B cell (primary cell): ENCODE data around the gene KAZN. TPM values are rescaled to one million over a fixed set of nuclear protein-coding genes. Genes with fewer than 3 reads are reported as not detected.

Experiments used
- ATAC-seq: fragments of 200-7000 bp; cut with Tn5 transposase; one replicate; pipeline ENCODE4 v1.10.0; 2021; ENCODE audit warnings: low read depth, mild to moderate bottlenecking, moderate number of reproducible peaks, moderate library complexity
- CTCF ChIA-PET: fragments of 350-600 bp; sonication (Branson Sonifier 250); formaldehyde crosslinking; loops from one replicate; lab custom pipeline; 2021; ENCODE audit warnings: antibody characterized with exemption, inconsistent platforms; lab: Charles Lee
- POLR2A ChIA-PET: fragments of 350-600 bp; sonication (Branson Sonifier 250); formaldehyde crosslinking; loops from one replicate; lab custom pipeline; 2021; ENCODE audit warnings: antibody characterized with exemption; lab: Charles Lee
- DNase-seq: peaks from one replicate; pipeline ENCODE4 v3.0.0; 2013
- H2AFZ ChIP-seq: 2 replicates; pipeline ENCODE4 v1.6.1; 2012; ENCODE audit warnings: mild to moderate bottlenecking, low read depth, low read length; ENCODE audit not compliant: insufficient read depth, poor library complexity, severe bottlenecking
- H3K27ac ChIP-seq, 2 donors: 1 replicate in 1 of 2; 2 replicates in 1 of 2; pipeline ENCODE4 v1.5.1; 2012 to 2013; ENCODE audit warnings: low read length in 2 of 2, mild to moderate bottlenecking in 2 of 2, moderate library complexity in 1 of 2
- H3K27me3 ChIP-seq, 4 experiments: fragments of 200-600 bp in 1 of 4; sonication (generic) in 1 of 4; replicated peaks in 1 of 4; 1 replicate in 2 of 4; 2 replicates in 2 of 4; pipeline versions ENCODE4 v1.6.1 to v1.7.0; 2013 to 2016; ENCODE audit warnings: low read length in 3 of 4, mild to moderate bottlenecking in 2 of 4, mixed read lengths in 1 of 4, moderate library complexity in 1 of 4; ENCODE audit not compliant: insufficient read depth in 4 of 4, control insufficient read depth in 3 of 4; ENCODE audit errors: control extremely low read depth in 1 of 4
- H3K36me3 ChIP-seq, 2 experiments: replicated peaks in 1 of 2; 1 replicate in 1 of 2; 2 replicates in 1 of 2; pipeline versions ENCODE4 v1.6.1 to v1.7.1; 2013; ENCODE audit warnings: low read length in 1 of 2; ENCODE audit not compliant: insufficient read depth in 2 of 2, control insufficient read depth in 1 of 2; ENCODE audit errors: control extremely low read depth in 1 of 2, extremely low read depth in 1 of 2
- H3K4me1 ChIP-seq, 2 donors: fragments of 200-600 bp in 1 of 2; sonication (generic) in 1 of 2; 1 replicate in 1 of 2; 2 replicates in 1 of 2; pipeline versions ENCODE4 v1.5.1 to v1.6.1; 2013 to 2017; ENCODE audit warnings: low read length in 2 of 2; ENCODE audit not compliant: control insufficient read depth in 2 of 2, insufficient read depth in 2 of 2
- H3K4me2 ChIP-seq: replicated peaks from 2 replicates; pipeline ENCODE3; 2012; ENCODE audit warnings: mild to moderate bottlenecking, low read depth, low read length; ENCODE audit not compliant: poor library complexity, severe bottlenecking
- H3K4me3 ChIP-seq, 5 experiments: fragments of 200-600 bp in 1 of 5; sonication (generic) in 1 of 5; 1 replicate in 3 of 5; 2 replicates in 2 of 5; pipeline versions ENCODE4 v1.5.1 to v1.7.0; 2011 to 2016; ENCODE audit warnings: low read length in 4 of 5, mild to moderate bottlenecking in 4 of 5, low read depth in 2 of 5, control low read depth in 1 of 5, moderate library complexity in 1 of 5; ENCODE audit not compliant: insufficient read depth in 1 of 5; ENCODE audit errors: control extremely low read depth in 1 of 5, extremely low read depth in 1 of 5
- H3K79me2 ChIP-seq: fragments of 200-600 bp; sonication (generic); one replicate; pipeline ENCODE4 v1.6.0; 2016; ENCODE audit warnings: low read length; ENCODE audit not compliant: control insufficient read depth, insufficient read depth
- H3K9ac ChIP-seq: fragments of 200-600 bp; sonication (generic); 2 replicates; pipeline ENCODE4 v1.6.1; 2017; ENCODE audit warnings: mild to moderate bottlenecking, low read length, moderate library complexity
- H3K9me3 ChIP-seq, 3 donors: one replicate each; pipeline versions ENCODE4 v1.6.1 to v1.7.1; 2013; ENCODE audit warnings: low read length in 2 of 3; ENCODE audit not compliant: control insufficient read depth in 2 of 3, insufficient read depth in 1 of 3; ENCODE audit errors: control extremely low read depth in 1 of 3
- H4K20me1 ChIP-seq: 2 replicates; pipeline ENCODE4 v1.6.0; 2012; ENCODE audit warnings: mild to moderate bottlenecking, low read length; ENCODE audit not compliant: insufficient read depth, control insufficient read depth, poor library complexity, severe bottlenecking
- H3K27ac Mint-ChIP-seq: one replicate; pipeline ENCODE4 v1.8.0; 2021; ENCODE audit warnings: mixed read lengths
- H3K27me3 Mint-ChIP-seq: one replicate; pipeline ENCODE4 v1.8.0; 2021; ENCODE audit warnings: mixed read lengths
- H3K4me1 Mint-ChIP-seq: one replicate; pipeline ENCODE4 v1.8.0; 2021; ENCODE audit warnings: mixed read lengths
- H3K4me3 Mint-ChIP-seq: one replicate; pipeline ENCODE4 v1.8.0; 2021; ENCODE audit warnings: mixed read lengths
- H3K9me3 Mint-ChIP-seq: one replicate; pipeline ENCODE4 v1.8.0; 2022; ENCODE audit warnings: mixed read lengths; ENCODE audit not compliant: insufficient read depth
- EZH2 ChIP-seq: IDR thresholded peaks from 2 replicates; pipeline ENCODE4 v1.6.1; 2012; ENCODE audit warnings: borderline replicate concordance, low read depth, mild to moderate bottlenecking, moderate library complexity, low read length; ENCODE audit not compliant: insufficient read depth, poor library complexity, severe bottlenecking
- WGBS: methylation state at CpG from one replicate; pipeline ENCODE4 v1.1.5; 2013; ENCODE audit warnings: missing lambda C conversion rate; ENCODE audit not compliant: insufficient coverage; 5-methylcytosine and 5-hydroxymethylcytosine counted together
- intact Hi-C: fragments of 100-400 bp; cut with micrococcal nuclease; formaldehyde crosslinking; loops from one replicate; pipeline ENCODE4 v1.10.0; 2022
- polyA plus RNA-seq: library from polyadenylated mRNA; depleted of rRNA; stranded (reverse); fragments of >200 nt; gene quantifications from 2 replicates; pipeline ENCODE4 v1.2.3, GENCODE V29; 2012
- total RNA-seq, 2 donors: library from RNA; stranded (reverse); fragments of 120-200 nt in 1 of 2; gene quantifications; 1 replicate in 1 of 2; 2 replicates in 1 of 2; pipeline versions ENCODE4 v1.2.3 to v1.2.4, GENCODE V29; 2013 to 2022
- TF ChIP-seq, protein P1 (sequence below): fragments of 200-600 bp; IDR thresholded peaks from one replicate; pipeline ENCODE4 v1.8.0; 2022; ENCODE audit warnings: antibody characterized with exemption, mild to moderate bottlenecking

Gene KAZN
- total and polyA plus RNA-seq, 2 donors (not counting 1 experiment from before 2014, with no cell fraction given), result 0.13 to 0.39 TPM

- 91% methylated on average over 11 of the region's 13 CpGs for WGBS
- Histone ChIP-seq H3K27ac (no peak overlapping the region), H3K27me3 (no peaks in the 10 kb centered on the region), H3K79me2 (no peaks in the 10 kb centered on the region), H4K20me1 (no peaks in the 10 kb centered on the region), H3K4me3 (no peak overlapping the region), H3K9ac (no peak overlapping the region), H3K36me3 (no peaks in the 10 kb centered on the region), H3K9me3 (no peaks in the 10 kb centered on the region), H3K4me1 (no peaks in the 10 kb centered on the region), H3K4me2 (no peak overlapping the region), H2AFZ (no peak overlapping the region)
- no peaks in the 10 kb centered on the region for H3K4me1 Mint-ChIP-seq
- H3K9me3 Mint-ChIP-seq, result no peaks in the 10 kb centered on the region
- H3K27ac Mint-ChIP-seq, result no peak overlapping the region
- peaks cover 7% of the 10 kb centered on the region for H3K27me3 Mint-ChIP-seq
- intact Hi-C loops, result no loop called here
- ChIA-PET POLR2A (no interaction called here), CTCF (no interaction called here)
- DNase-seq (no peak), ATAC-seq (no peak)
- TF ChIP-seq, protein P1, sequence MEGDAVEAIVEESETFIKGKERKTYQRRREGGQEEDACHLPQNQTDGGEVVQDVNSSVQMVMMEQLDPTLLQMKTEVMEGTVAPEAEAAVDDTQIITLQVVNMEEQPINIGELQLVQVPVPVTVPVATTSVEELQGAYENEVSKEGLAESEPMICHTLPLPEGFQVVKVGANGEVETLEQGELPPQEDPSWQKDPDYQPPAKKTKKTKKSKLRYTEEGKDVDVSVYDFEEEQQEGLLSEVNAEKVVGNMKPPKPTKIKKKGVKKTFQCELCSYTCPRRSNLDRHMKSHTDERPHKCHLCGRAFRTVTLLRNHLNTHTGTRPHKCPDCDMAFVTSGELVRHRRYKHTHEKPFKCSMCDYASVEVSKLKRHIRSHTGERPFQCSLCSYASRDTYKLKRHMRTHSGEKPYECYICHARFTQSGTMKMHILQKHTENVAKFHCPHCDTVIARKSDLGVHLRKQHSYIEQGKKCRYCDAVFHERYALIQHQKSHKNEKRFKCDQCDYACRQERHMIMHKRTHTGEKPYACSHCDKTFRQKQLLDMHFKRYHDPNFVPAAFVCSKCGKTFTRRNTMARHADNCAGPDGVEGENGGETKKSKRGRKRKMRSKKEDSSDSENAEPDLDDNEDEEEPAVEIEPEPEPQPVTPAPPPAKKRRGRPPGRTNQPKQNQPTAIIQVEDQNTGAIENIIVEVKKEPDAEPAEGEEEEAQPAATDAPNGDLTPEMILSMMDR, result no peak
- TF ChIP-seq EZH2, result no peak
- no peak overlapping the region for H3K4me3 Mint-ChIP-seq
These were observed 175.0 kb downstream of the KAZN start for GRCh38 chr1:14773396-14774025.

GRCh38 chr1:14774225-14774624, 175.7 kb downstream of the KAZN start:
- TF ChIP-seq EZH2, result no peak
- TF ChIP-seq, protein P1, result no peak
- Mint-ChIP-seq H3K4me3 (no peak overlapping the region), H3K9me3 (no peaks in the 10 kb centered on the region), H3K4me1 (no peaks in the 10 kb centered on the region), H3K27me3 (peaks cover 8% of the 10 kb centered on the region), H3K27ac (no peak overlapping the region)
- Histone ChIP-seq H3K27ac (no peak overlapping the region), H3K4me3 (no peak overlapping the region), H3K4me2 (no peak overlapping the region), H3K9ac (no peak overlapping the region), H3K9me3 (no peaks in the 10 kb centered on the region), H3K4me1 (no peaks in the 10 kb centered on the region), H4K20me1 (no peaks in the 10 kb centered on the region), H3K79me2 (no peaks in the 10 kb centered on the region), H2AFZ (no peak overlapping the region), H3K27me3 (no peaks in the 10 kb centered on the region), H3K36me3 (no peaks in the 10 kb centered on the region)
- intact Hi-C loops, result no loop called here
- CTCF ChIA-PET, result no interaction called here
- POLR2A ChIA-PET, result no interaction called here
- WGBS, result 70% methylated on average over 4 of the region's 5 CpGs
- ATAC-seq (no peak), DNase-seq (no peak)
